ENCODE measurements around the gene IL23A.
A peak's percentile ranks its signal among the peaks of the same experiment; 100 is the strongest.

IL23A gene

GRCh38 chr12:56362130-56363059 lies 23.7 kb downstream of the IL23A start, which contains the start of gene APOF:
TSS of gene APOF (minus strand) at chr12:56362857. CDS start at chr12:56362745, 112 bp downstream.
- no peak for DNase-seq

- no peak for DNase-seq
Measured at GRCh38 chr12:56366948-56367347, 28.3 kb downstream of the IL23A start.

GRCh38 chr12:56373515-56373914 lies 34.8 kb downstream of the IL23A start:
- no peak for DNase-seq

- DNase-seq: no peak
Measured at GRCh38 chr12:56374726-56375597, 36.3 kb downstream of the IL23A start.

- DNase-seq: no peak
Measured at GRCh38 chr12:56375598-56376434, 37.1 kb downstream of the IL23A start.

- DNase-seq: no peak
Measured at GRCh38 chr12:56377310-56377988, 38.8 kb downstream of the IL23A start.

- no peak for DNase-seq
Measured at GRCh38 chr12:56377989-56378316, 39.3 kb downstream of the IL23A start.

GRCh38 chr12:56382611-56383010 lies 43.9 kb downstream of the IL23A start:
- DNase-seq: no peak

- DNase-seq: peak in 1 of 3 experiments; percentile 49
Measured at GRCh38 chr12:56385873-56386272, 47.2 kb downstream of the IL23A start.

GRCh38 chr12:56387152-56387736 lies 48.6 kb downstream of the IL23A start:
- no peak for DNase-seq

GRCh38 chr12:56389412-56389811 lies 50.7 kb downstream of the IL23A start:
- DNase-seq: no peak

Data from NCI-H1417 (cell line).